Measurements from ENCODE around the gene EPN3. TPM values are rescaled to one million over a fixed set of nuclear protein-coding genes. Genes with fewer than 3 reads are reported as not detected.

The EPN3 gene
- total and polyA plus RNA-seq, 5 experiments from 2014 or later = not detected

GRCh38 chr17:50548831-50549230 lies 16.3 kb downstream of the EPN3 start:
- Mint-ChIP-seq H3K9me3 (no peaks in the 10 kb centered on the region), H3K4me3 (peak overlapping the region in 2 of 10 donors; percentile 10 to 18), H3K27ac (peak overlapping the region in 2 of 10 donors; percentile 38 to 91), H3K4me1 (peaks cover 10 to 17% (median 16%) of the 10 kb centered on the region in 4 donors), H3K27me3 (peaks cover 0 to 10% (median 6%) of the 10 kb centered on the region in 5 donors), H3K36me3 (peaks cover 0 to 5% (median 2%) of the 10 kb centered on the region in 3 donors)
- POLR2A ChIA-PET = interaction anchor here (1.1 kb wide), 1 partner anchor 14 kb away, joined by 3 read pairs; no protein-coding TSS in a partner anchor
- DNase-seq (no peak), ATAC-seq (no peak)

GRCh38 chr17:50549256-50549941 lies 16.9 kb downstream of the EPN3 start:
- Mint-ChIP-seq H3K36me3 (peaks cover 0 to 5% (median 2%) of the 10 kb centered on the region in 3 donors), H3K27me3 (peaks cover 0 to 5% (median 1%) of the 10 kb centered on the region in 5 donors), H3K4me1 (peaks cover 10 to 17% (median 15%) of the 10 kb centered on the region in 4 donors), H3K9me3 (no peaks in the 10 kb centered on the region), H3K4me3 (peak overlapping the region in 2 of 10 donors; percentile 28 to 45), H3K27ac (peak overlapping the region in 3 of 10 donors; percentile 28 to 81 (median 66))
- ATAC-seq (no peak), DNase-seq (no peak)
- POLR2A ChIA-PET = interaction anchor here (1.1 kb wide), 1 partner anchor 13 kb away, joined by 3 read pairs; no protein-coding TSS in a partner anchor

GRCh38 chr17:50549969-50550368 lies 17.4 kb downstream of the EPN3 start:
- H3K36me3 Mint-ChIP-seq = peaks cover 0 to 5% (median 2%) of the 10 kb centered on the region in 3 donors
- H3K9me3 Mint-ChIP-seq = no peaks in the 10 kb centered on the region
- no peaks in the 10 kb centered on the region for H3K27me3 Mint-ChIP-seq
- peaks cover 8 to 17% (median 12%) of the 10 kb centered on the region in 4 donors for H3K4me1 Mint-ChIP-seq
- H3K27ac Mint-ChIP-seq = peak overlapping the region in 1 of 10 donors; percentile 81
- no peak for ATAC-seq
- no peak for DNase-seq
- no peak overlapping the region for H3K4me3 Mint-ChIP-seq
- POLR2A ChIA-PET = interaction anchor here (1.1 kb wide), 1 partner anchor 13 kb away, joined by 3 read pairs; no protein-coding TSS in a partner anchor

GRCh38 chr17:50550661-50551432 lies 18.3 kb downstream of the EPN3 start:
- H3K27ac Mint-ChIP-seq = no peak overlapping the region

GRCh38 chr17:50551433-50551815 lies 18.9 kb downstream of the EPN3 start:
- Mint-ChIP-seq H3K4me3 (no peak overlapping the region), H3K27me3 (peaks cover 0 to under 1% (median 0%) of the 10 kb centered on the region in 5 donors), H3K4me1 (peaks cover 5 to 12% (median 10%) of the 10 kb centered on the region in 4 donors), H3K9me3 (no peaks in the 10 kb centered on the region), H3K36me3 (peaks cover 0 to 9% (median 7%) of the 10 kb centered on the region in 3 donors), H3K27ac (no peak overlapping the region)
- ATAC-seq = no peak
- POLR2A ChIA-PET = interaction anchor here (1.1 kb wide), 1 partner anchor 10 kb away, joined by 3 read pairs; no protein-coding TSS in a partner anchor
- DNase-seq = no peak

More at GRCh38 chr17:50550661-50551432, 18.3 kb downstream of the EPN3 start:
- no peak for ATAC-seq
- DNase-seq = no peak
- Mint-ChIP-seq H3K36me3 (peaks cover 0 to 9% (median 7%) of the 10 kb centered on the region in 3 donors), H3K4me1 (peaks cover 7 to 17% (median 11%) of the 10 kb centered on the region in 4 donors), H3K9me3 (no peaks in the 10 kb centered on the region), H3K27me3 (no peaks in the 10 kb centered on the region), H3K4me3 (peak overlapping the region in 1 of 10 donors; percentile 69)
- POLR2A ChIA-PET = no interaction called here

GRCh38 chr17:50551884-50552283 lies 19.3 kb downstream of the EPN3 start:
- H3K4me3 Mint-ChIP-seq = no peak overlapping the region
- peaks cover 3 to 8% (median 6%) of the 10 kb centered on the region in 4 donors for H3K4me1 Mint-ChIP-seq
- peaks cover 0 to 2% (median 0%) of the 10 kb centered on the region in 5 donors for H3K27me3 Mint-ChIP-seq
- DNase-seq (no peak), ATAC-seq (no peak)
- no peaks in the 10 kb centered on the region for H3K9me3 Mint-ChIP-seq
- peaks cover 0 to 9% (median 7%) of the 10 kb centered on the region in 3 donors for H3K36me3 Mint-ChIP-seq
- POLR2A ChIA-PET = interaction anchor here (1.1 kb wide), 1 partner anchor 10 kb away, joined by 3 read pairs; no protein-coding TSS in a partner anchor
- H3K27ac Mint-ChIP-seq = no peak overlapping the region

GRCh38 chr17:50554201-50554600 lies 21.7 kb downstream of the EPN3 start:
- H3K36me3 Mint-ChIP-seq = peaks cover 0 to 9% (median 7%) of the 10 kb centered on the region in 3 donors
- H3K27ac Mint-ChIP-seq = no peak overlapping the region
- no peak overlapping the region for H3K4me3 Mint-ChIP-seq
- H3K9me3 Mint-ChIP-seq = no peaks in the 10 kb centered on the region
- peaks cover 5 to 21% (median 12%) of the 10 kb centered on the region in 5 donors for H3K27me3 Mint-ChIP-seq
- DNase-seq (no peak), ATAC-seq (no peak)
- POLR2A ChIA-PET = no interaction called here
- peaks cover 3 to 11% (median 8%) of the 10 kb centered on the region in 4 donors for H3K4me1 Mint-ChIP-seq

- no peak for DNase-seq
- POLR2A ChIA-PET = interaction anchor here (0.6 kb wide), 1 partner anchor 14 kb away, joined by 3 read pairs; no protein-coding TSS in a partner anchor
- Mint-ChIP-seq H3K4me3 (peak overlapping the region in 1 of 10 donors; percentile 4), H3K36me3 (peaks cover 0 to 7% (median 5%) of the 10 kb centered on the region in 3 donors), H3K27me3 (peaks cover 5 to 31% (median 12%) of the 10 kb centered on the region in 5 donors), H3K27ac (no peak overlapping the region), H3K9me3 (no peaks in the 10 kb centered on the region), H3K4me1 (peaks cover 5 to 24% (median 17%) of the 10 kb centered on the region in 4 donors)
- ATAC-seq = no peak
Measured at GRCh38 chr17:50556803-50557202, 24.3 kb downstream of the EPN3 start.

- ATAC-seq = no peak
- Mint-ChIP-seq H3K27me3 (peaks cover 9 to 37% (median 18%) of the 10 kb centered on the region in 5 donors), H3K36me3 (peaks cover 0 to 7% (median 5%) of the 10 kb centered on the region in 3 donors), H3K9me3 (no peaks in the 10 kb centered on the region), H3K4me1 (peaks cover 11 to 32% (median 23%) of the 10 kb centered on the region in 4 donors), H3K27ac (no peak overlapping the region), H3K4me3 (no peak overlapping the region)
- DNase-seq = no peak
- POLR2A ChIA-PET = no interaction called here
Measured at GRCh38 chr17:50557630-50558029, 25.1 kb downstream of the EPN3 start.

- peak overlapping the region in 1 of 10 donors; percentile 9 for H3K27ac Mint-ChIP-seq
Measured at GRCh38 chr17:50558091-50558490, 25.6 kb downstream of the EPN3 start.

GRCh38 chr17:50558581-50558940 lies 26.0 kb downstream of the EPN3 start:
- ATAC-seq = no peak
- no peak overlapping the region for H3K27ac Mint-ChIP-seq
- DNase-seq = no peak
- no peaks in the 10 kb centered on the region for H3K9me3 Mint-ChIP-seq
- peaks cover 9 to 45% (median 23%) of the 10 kb centered on the region in 5 donors for H3K27me3 Mint-ChIP-seq
- peaks cover 11 to 33% (median 25%) of the 10 kb centered on the region in 4 donors for H3K4me1 Mint-ChIP-seq
- peak overlapping the region; percentile 38 to 93 (median 67) for H3K4me3 Mint-ChIP-seq
- H3K36me3 Mint-ChIP-seq = peaks cover 0 to 5% (median 5%) of the 10 kb centered on the region in 3 donors
- POLR2A ChIA-PET = no interaction called here

More at GRCh38 chr17:50558091-50558490, 25.6 kb downstream of the EPN3 start:
- Mint-ChIP-seq H3K27me3 (peaks cover 9 to 41% (median 19%) of the 10 kb centered on the region in 5 donors), H3K9me3 (no peaks in the 10 kb centered on the region), H3K4me3 (peak overlapping the region in 9 of 10 donors; percentile 39 to 93 (median 59)), H3K4me1 (peaks cover 11 to 33% (median 25%) of the 10 kb centered on the region in 4 donors), H3K36me3 (peaks cover 0 to 7% (median 5%) of the 10 kb centered on the region in 3 donors)
- POLR2A ChIA-PET = no interaction called here
- ATAC-seq (no peak), DNase-seq (no peak)

GRCh38 chr17:50558941-50559614 lies 26.5 kb downstream of the EPN3 start:
- POLR2A ChIA-PET = interaction anchor here (1.1 to 1.2 kb wide), 2 partner anchors 14 to 308 kb away, joined by 3 read pairs; no protein-coding TSS in a partner anchor
- Mint-ChIP-seq H3K27me3 (peaks cover 12 to 50% (median 27%) of the 10 kb centered on the region in 5 donors), H3K36me3 (peaks cover 0 to 5% (median 5%) of the 10 kb centered on the region in 3 donors), H3K27ac (no peak overlapping the region), H3K4me1 (peaks cover 11 to 38% (median 25%) of the 10 kb centered on the region in 4 donors), H3K9me3 (no peaks in the 10 kb centered on the region), H3K4me3 (peak overlapping the region; percentile 64 to 93 (median 82))
- peak in 1 of 10 donors; percentile 24 for DNase-seq
- ATAC-seq = no peak
